Measurements from ENCODE around the gene TMEM181.
"Not testable (repeated sequence)": the region's sequence is repeated elsewhere in the genome, so short reads cannot be mapped to it uniquely, and the experiment has no call there.

TMEM181 gene

GRCh38 chr6:158624684-158625682 lies 65.1 kb downstream of the TMEM181 start:
- DNase-seq (ENCODE audit: low spot score): no peak

GRCh38 chr6:158625881-158626305 lies 66.0 kb downstream of the TMEM181 start:
- DNase-seq (ENCODE audit: low spot score): no peak

GRCh38 chr6:158626360-158627167 lies 66.7 kb downstream of the TMEM181 start:
- DNase-seq (ENCODE audit: low spot score): no peak

DNA sequence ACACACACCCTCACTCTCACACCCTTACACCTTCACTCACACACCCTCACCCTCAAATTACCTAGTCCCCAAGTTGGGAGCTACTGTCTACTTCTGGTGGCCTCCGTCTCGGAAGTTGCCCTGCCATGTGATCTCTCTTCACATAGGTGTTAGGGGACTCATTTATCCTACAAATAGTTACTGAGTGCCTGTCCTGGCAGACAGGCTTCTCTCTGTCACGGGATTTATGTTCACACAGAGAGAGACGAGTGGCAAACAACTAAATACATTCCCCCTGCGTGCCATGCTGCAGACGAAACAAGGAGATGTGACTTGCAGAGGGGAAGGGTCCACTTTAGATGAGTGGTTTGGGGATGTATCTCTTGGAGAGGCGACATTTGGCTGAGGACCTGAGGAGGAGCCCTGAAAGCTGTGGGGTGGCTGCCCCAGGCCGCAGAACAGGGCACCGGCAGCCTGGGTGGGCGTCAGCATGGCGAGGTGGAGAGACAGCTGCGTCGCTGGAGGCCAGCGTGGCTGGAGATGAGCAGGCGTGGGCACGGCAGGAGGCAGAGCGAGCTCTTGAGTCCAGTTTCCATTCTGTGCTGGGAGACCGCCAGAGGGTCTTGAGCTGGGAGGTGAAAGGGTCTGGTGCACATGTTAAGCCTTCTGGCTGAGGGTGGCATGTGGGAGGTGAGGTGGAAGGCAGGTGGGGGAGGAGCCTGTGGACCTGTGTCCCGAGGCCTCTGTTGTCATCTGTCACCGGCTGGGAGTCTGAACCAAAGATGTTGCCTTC lies 67.5 kb downstream of the TMEM181 start:
- DNase-seq (ENCODE audit: low spot score): no peak

DNA sequence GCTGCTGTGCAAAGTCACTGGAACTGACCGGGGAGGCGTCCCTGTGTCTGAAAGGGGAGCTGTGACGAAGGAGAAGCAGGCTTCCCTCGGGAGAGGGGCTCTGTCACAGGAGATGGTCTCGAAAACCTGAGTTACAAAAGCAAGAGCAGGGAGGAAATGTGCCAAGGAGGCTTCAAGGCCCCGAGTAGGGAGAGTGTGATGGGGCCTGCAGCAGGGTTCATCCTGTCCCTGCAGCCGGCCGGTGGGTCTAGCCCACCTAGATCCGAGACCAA lies 68.0 kb downstream of the TMEM181 start:
- no peak for DNase-seq (ENCODE audit: low spot score)

- no peak for DNase-seq (ENCODE audit: low spot score)
Observed at GRCh38 chr6:158628542-158628941, 68.7 kb downstream of the TMEM181 start.

DNA sequence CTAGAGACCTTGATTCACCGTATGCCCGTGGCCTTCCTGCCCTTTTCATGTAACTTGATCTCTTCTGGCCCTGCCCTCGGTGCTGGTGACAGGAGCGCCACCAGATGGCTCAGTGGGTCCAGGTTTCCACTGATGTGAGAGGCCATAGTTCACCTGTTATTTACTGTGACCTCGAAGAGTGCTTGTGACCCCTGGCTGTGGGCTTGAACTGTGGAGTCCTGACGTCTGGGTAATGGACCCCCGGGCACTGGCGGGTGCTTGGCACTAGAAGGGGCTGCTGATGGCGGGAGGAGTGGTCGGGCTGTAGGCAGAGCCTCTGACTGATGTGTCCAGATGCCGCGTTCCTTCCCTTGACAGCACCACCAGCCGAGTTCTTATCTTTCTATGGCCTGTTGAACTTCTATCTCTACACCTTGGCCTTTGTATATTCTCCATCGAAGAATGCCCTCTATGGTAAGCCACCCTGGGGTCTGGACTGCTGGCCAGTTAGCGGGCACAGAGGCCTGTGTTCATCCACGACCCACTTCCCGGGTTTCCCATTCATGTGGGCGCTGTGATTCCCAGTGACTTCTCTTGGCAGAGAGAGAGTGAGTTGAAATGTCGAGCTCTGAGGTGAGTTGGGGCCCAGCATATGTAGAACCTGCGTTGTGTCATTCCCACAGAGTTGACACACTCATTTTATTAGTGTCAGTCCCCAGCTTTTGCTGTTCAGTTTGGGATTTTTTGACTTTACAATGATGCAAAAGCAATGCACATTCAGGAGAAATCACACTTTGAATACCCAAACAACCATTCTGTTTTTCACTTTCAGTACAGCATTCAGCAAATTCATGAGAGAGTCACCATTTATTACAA lies 69.7 kb downstream of the TMEM181 start:
- DNase-seq (ENCODE audit: low spot score): no peak

GRCh38 chr6:158630938-158631616 lies 71.2 kb downstream of the TMEM181 start:
- no peak for DNase-seq (ENCODE audit: low spot score)

DNA sequence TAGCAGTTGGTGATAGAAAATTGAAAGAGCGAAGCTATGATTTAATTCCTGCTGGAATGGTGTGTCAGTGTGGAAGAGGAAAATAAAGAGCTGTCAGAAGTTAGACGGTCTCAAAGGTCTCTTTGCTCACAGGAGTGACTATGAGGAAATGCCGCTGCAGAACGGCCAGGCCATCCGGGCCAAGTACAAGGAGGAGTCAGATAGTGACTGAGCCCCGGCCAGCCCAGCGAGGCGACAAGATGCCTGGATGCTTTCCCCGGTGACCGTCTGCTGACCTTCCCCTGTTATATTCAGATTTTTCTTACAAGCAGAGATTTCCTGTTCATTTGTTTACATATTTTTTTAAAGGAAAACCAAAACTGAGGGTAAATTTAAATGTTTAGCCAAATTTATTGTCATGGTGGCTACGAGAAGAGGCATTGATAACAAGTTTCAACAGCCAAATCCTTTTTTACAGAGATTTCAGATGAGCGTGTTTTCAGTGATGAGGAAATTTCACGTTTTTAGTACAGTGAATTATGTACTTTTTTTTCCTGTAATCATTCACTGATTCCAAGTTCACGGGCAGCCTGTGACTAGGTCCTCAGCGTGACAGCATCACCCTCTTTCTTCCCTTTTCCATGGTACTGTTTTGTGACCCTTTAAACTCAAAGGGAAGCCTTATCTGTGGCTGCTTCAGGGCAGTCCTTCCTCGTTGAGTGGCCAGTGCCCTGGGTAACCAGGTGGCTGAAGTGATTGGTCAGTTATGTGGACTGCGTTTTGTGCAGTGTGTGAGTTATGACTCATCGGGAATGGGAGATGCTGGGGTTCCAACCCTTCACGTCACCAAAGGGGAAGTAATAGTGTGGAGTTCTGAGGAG lies 72.0 kb downstream of the TMEM181 start:
- no peak for DNase-seq (ENCODE audit: low spot score)

GRCh38 chr6:158632538-158633119 lies 72.7 kb downstream of the TMEM181 start:
- not testable (repeated sequence) for DNase-seq (ENCODE audit: low spot score)

DNA sequence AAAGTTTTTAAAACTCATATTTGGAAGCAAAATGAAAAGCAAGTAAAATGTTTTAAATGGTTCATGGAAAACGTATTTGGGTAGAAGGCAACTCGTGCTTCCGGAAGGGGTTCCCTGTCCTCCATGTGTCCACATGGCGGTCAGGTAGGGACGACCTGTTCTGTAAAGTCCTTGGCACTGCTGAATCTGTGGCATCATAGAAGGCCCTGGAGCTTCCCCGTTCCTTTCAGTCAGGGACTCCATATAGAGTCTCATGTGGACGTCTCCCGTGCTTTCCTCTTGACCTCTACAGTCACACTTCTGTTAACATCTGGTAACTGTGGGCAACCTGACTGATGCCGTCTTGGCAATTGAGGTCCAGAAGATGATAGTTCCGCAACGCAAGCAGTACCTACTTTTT lies 73.2 kb downstream of the TMEM181 start:
- no peak for DNase-seq (ENCODE audit: low spot score)

DNA sequence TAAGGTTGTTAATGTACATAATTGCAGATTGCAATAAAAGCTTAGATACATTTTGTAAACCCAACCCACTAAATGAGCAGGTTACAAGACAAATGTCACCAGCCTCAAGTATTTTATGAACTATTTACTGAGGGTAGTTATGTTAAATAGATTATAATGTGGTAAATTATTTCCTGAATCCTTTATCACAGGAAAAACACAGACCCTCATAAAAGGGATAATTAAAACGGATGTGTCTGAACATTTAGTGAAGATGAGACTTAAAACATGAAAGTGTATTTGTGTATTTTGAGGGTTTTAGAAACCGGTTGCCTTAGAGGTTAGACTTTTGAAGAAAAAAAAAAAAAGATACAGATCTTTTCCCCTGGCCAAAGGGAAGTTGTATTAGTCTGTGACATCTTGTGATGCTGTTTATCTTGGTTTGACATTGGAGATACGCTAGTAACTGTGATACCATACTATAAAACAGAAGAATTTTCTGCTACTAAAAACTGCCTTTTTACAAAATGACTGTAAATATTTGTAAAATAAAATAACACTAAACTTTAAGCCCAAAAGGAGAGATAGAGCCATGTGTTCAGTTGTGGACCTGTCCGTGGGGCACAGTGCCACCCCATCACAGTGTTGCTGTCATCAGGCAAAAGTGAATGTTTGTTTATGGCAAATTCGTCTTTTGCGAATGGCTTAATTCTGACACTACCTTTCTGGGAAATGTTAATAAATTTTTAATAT lies 75.0 kb downstream of the TMEM181 start:
- no peak for DNase-seq (ENCODE audit: low spot score)

- DNase-seq (ENCODE audit: low spot score): no peak
Observed at GRCh38 chr6:158635427-158636073, 75.7 kb downstream of the TMEM181 start.

GRCh38 chr6:158636778-158637177 lies 76.9 kb downstream of the TMEM181 start:
- no peak for DNase-seq (ENCODE audit: low spot score)

DNA sequence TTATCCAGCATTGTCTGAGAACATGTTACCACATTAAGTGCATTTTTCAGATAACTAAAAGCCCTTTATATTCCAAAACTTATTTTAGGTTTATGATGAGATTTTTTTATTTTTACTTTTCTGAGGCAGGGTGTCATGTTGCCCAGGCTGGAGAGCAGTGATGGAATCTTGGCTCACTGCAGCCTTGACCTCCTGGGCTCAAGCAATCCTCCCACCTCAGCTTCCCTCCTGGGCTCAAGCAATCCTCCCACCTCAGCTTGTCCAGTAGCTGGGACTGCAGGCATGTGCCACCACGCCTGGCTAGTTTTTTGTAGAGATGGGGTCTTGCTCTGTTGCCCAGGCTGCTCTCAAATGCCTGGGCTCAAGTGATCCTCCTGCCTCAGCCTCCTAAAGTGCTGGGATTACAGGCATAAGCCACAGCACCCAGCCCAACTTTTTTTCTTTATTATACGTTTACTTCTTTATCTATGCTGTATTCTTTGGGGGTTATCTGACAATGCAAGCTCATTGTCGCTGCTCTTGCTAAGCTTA lies 78.5 kb downstream of the TMEM181 start:
- DNase-seq (ENCODE audit: low spot score): no peak

GRCh38 chr6:158639056-158639455 lies 79.2 kb downstream of the TMEM181 start:
- DNase-seq (ENCODE audit: low spot score): no peak

GRCh38 chr6:158640519-158640918 lies 80.6 kb downstream of the TMEM181 start:
- DNase-seq (ENCODE audit: low spot score): no peak

DNA sequence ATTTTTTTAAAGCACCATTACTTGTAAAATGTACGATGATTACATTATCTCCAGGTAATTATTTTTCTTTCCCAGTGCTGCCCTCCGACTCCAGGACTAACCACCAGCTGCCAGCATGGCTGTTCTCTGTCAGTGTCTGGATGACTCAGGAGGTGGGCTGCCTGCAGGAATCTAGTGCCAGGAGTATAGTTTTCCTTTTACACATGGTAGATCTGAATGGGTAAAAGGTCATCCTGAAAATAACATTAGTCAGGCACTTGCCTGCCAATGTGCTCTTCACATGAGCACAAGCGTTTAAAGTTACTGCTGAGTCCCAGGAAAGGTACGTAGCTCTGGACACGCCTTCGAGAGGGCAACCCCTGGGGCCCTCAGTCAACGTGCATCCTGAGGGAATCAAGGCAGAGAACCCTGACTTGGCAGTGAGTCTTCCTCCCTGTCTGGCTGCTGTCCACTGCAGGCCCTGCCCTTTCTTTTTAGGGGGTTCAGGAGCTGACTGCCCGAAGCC lies 82.3 kb downstream of the TMEM181 start:
- DNase-seq (ENCODE audit: low spot score): no peak

All from globus pallidus (tissue), 1 donor.